HL-60 (cell line): Measurements from ENCODE around the gene ORM2.

Experiments used
- DNase-seq, 2 experiments: peaks; one replicate each; pipeline ENCODE4 v3.0.0-alpha.2; 2010 to 2020; ENCODE audit warnings: low read depth in 1 of 2, low spot score in 1 of 2
- H3K27ac ChIP-seq: fragments of 250-450 bp; sonication (Bioruptor Pico); replicated peaks from 2 replicates; pipeline ENCODE4 v1.5.1; 2020; ENCODE audit warnings: mild to moderate bottlenecking, moderate library complexity
- H3K27me3 ChIP-seq: fragments of 250-450 bp; sonication (Bioruptor Pico); 2 replicates; pipeline ENCODE4 v1.5.1; 2021; ENCODE audit warnings: mild to moderate bottlenecking, moderate library complexity; ENCODE audit not compliant: insufficient read depth, poor library complexity, severe bottlenecking
- H3K4me3 ChIP-seq: replicated peaks from 2 replicates; pipeline ENCODE4 v1.5.1; 2011; ENCODE audit warnings: mild to moderate bottlenecking, control low read depth, low read length; ENCODE audit not compliant: insufficient read depth
- GABPA ChIP-seq: IDR thresholded peaks from 2 replicates; pipeline ENCODE4 v1.6.1; 2012; ENCODE audit warnings: low read depth
- POLR2AphosphoS5 ChIP-seq: IDR thresholded peaks from 2 replicates; pipeline ENCODE4 v1.6.1; 2012; ENCODE audit warnings: low read depth
- REST ChIP-seq: IDR thresholded peaks from 2 replicates; pipeline ENCODE4 v1.6.1; 2012; ENCODE audit warnings: low read depth; ENCODE audit not compliant: insufficient replicate concordance
- SPI1 ChIP-seq: IDR thresholded peaks from 2 replicates; pipeline ENCODE4 v1.6.1; 2012; ENCODE audit warnings: low read depth, mild to moderate bottlenecking, borderline replicate concordance
- TF ChIP-seq, protein P1 (sequence below): IDR thresholded peaks from one replicate; pipeline ENCODE4 v1.5.1; 2011; ENCODE audit warnings: low read length, control low read depth, inconsistent platforms; ENCODE audit not compliant: insufficient read depth

ORM2 gene

GRCh38 chr9:114296338-114296737 is 33.3 kb upstream of the ORM2 start:
- TF ChIP-seq GABPA (no peak), REST (no peak), SPI1 (no peak), POLR2AphosphoS5 (no peak)
- TF ChIP-seq, protein P1, sequence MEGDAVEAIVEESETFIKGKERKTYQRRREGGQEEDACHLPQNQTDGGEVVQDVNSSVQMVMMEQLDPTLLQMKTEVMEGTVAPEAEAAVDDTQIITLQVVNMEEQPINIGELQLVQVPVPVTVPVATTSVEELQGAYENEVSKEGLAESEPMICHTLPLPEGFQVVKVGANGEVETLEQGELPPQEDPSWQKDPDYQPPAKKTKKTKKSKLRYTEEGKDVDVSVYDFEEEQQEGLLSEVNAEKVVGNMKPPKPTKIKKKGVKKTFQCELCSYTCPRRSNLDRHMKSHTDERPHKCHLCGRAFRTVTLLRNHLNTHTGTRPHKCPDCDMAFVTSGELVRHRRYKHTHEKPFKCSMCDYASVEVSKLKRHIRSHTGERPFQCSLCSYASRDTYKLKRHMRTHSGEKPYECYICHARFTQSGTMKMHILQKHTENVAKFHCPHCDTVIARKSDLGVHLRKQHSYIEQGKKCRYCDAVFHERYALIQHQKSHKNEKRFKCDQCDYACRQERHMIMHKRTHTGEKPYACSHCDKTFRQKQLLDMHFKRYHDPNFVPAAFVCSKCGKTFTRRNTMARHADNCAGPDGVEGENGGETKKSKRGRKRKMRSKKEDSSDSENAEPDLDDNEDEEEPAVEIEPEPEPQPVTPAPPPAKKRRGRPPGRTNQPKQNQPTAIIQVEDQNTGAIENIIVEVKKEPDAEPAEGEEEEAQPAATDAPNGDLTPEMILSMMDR = no peak
- no peak for DNase-seq
- Histone ChIP-seq H3K27ac (no peak overlapping the region), H3K4me3 (no peak overlapping the region), H3K27me3 (no peaks in the 10 kb centered on the region)

DNA sequence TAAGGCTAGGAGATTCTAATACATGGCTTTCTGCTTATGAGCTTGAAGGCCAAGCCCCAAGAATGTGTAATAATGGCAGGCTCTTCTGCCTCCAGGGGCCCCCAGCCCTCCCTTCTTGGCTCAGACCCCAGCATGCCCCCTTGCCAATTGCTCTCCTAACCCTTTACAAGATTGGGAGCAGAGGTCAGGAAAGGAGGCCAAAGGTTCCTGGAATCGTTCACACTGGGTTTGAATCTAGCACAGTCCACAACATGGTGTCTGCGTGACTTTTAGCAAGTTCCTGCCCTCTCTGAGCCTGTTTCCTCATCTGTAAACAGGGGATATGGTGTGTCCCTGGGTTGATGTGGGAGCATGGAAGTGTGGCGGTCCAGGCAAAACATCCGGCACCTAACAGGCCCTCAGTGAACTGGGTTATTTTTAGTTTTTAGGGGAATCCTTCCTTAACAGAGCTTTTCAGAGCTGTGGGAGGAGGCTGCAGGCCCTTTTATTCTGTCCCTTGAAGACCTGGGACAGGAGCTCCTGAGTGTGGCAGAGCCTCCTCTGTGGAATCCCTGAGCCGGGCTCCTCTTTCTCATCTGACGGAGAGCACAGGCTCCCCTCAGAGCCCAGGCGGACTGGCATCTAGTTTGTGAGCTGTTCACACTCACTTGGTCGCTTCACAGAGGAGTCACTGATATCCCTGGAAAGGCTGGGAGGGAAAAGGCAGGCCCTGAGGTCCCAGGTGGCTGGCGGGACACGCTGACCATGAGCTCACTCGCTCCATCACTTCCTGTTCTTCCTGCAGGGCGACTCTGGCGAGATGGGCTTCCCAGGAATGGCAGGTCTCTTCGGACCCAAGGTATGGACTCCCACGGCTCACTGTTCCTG is 30.1 kb upstream of the ORM2 start:
- H3K4me3 ChIP-seq = no peak overlapping the region
- no peak for DNase-seq
- H3K27me3 ChIP-seq = no peaks in the 10 kb centered on the region
- TF ChIP-seq REST (no peak), POLR2AphosphoS5 (no peak), GABPA (no peak), SPI1 (no peak)
- TF ChIP-seq, protein P1 = no peak
- no peak overlapping the region for H3K27ac ChIP-seq

GRCh38 chr9:114300153-114300845 is 29.4 kb upstream of the ORM2 start:
- H3K27ac ChIP-seq = no peak overlapping the region
- DNase-seq = no peak
- TF ChIP-seq REST (no peak), POLR2AphosphoS5 (no peak), GABPA (no peak), SPI1 (no peak)
- TF ChIP-seq, protein P1 = no peak
- no peak overlapping the region for H3K4me3 ChIP-seq
- H3K27me3 ChIP-seq = no peaks in the 10 kb centered on the region
